SK-N-MC (cell line): ENCODE results near the gene UBR3.
"Not testable (repeated sequence)": the region's sequence is repeated elsewhere in the genome, so short reads cannot be mapped to it uniquely, and the experiment has no call there.

Experiments
- EZH2 ChIP-seq: fragments of 200-600 bp; sonication (generic); IDR thresholded peaks from one replicate; pipeline ENCODE4 v1.6.1; 2017; ENCODE audit warnings: antibody characterized with exemption
- FOXP2 ChIP-seq: optimal IDR thresholded peaks from 2 replicates; pipeline ENCODE3; 2011; ENCODE audit warnings: mild to moderate bottlenecking, moderate library complexity; ENCODE audit not compliant: insufficient read depth; ENCODE audit errors: extremely low read length, control extremely low read depth
- POLR2AphosphoS5 ChIP-seq: IDR thresholded peaks from 2 replicates; pipeline ENCODE4 v1.6.1; 2012; ENCODE audit warnings: mild to moderate bottlenecking, low read depth, low read length, borderline replicate concordance

- not testable (repeated sequence) for TF ChIP-seq EZH2, POLR2AphosphoS5, FOXP2
Measured at GRCh38 chr2:169817369-169817768, 9.9 kb upstream of the UBR3 start.
